GM12891 (cell line): ENCODE measurements around the gene SMARCC1.

Experiments used
- PAX5 ChIP-seq: IDR thresholded peaks from 2 replicates; pipeline ENCODE4 v1.6.1; 2011; ENCODE audit warnings: low read length, moderate library complexity, mild to moderate bottlenecking; ENCODE audit not compliant: insufficient read depth, severe bottlenecking
- POLR2A ChIP-seq: IDR thresholded peaks from 2 replicates; pipeline ENCODE4 v1.6.1; 2011; ENCODE audit warnings: low read depth, low read length, control low read depth
- POLR2AphosphoS5 ChIP-seq: IDR thresholded peaks from 2 replicates; pipeline ENCODE4 v1.6.1; 2011; ENCODE audit warnings: low read depth, low read length, control low read depth
- SPI1 ChIP-seq: IDR thresholded peaks from 2 replicates; pipeline ENCODE4 v1.6.1; 2011; ENCODE audit warnings: low read depth, low read length, control low read depth
- TAF1 ChIP-seq: IDR thresholded peaks from 2 replicates; pipeline ENCODE4 v1.6.1; 2011; ENCODE audit warnings: low read depth, low read length, control low read depth

GRCh38 chr3:47646362-47646761 lies 135.3 kb downstream of the SMARCC1 start:
- TF ChIP-seq POLR2AphosphoS5 (no peak), POLR2A (no peak), TAF1 (no peak), SPI1 (no peak), PAX5 (no peak)
